IMR-90 (cell line): Measurements from ENCODE around the gene MTA2. TPM values are rescaled to one million over a fixed set of nuclear protein-coding genes. Genes with fewer than 3 reads are reported as not detected.

Source experiments
- ATAC-seq: fragments of 200-7000 bp; cut with Tn5 transposase; 2 replicates; pipeline ENCODE4 v1.9.1; 2020; ENCODE audit warnings: low read depth, mild to moderate bottlenecking, moderate library complexity
- BruUV-seq: library from RNA; stranded (reverse); fragments of 400-500 nt; replicated peaks from 2 replicates; lab custom pipeline; 2021; lab: Mats Ljungman, UMichigan
- CTCF ChIA-PET: fragments of 300-600 bp; formaldehyde crosslinking; extraction: SDS; loops from one replicate; lab custom pipeline; 2021; ENCODE audit warnings: antibody characterized with exemption; lab: Yijun Ruan, JAX
- POLR2A ChIA-PET: fragments of 300-600 bp; sonication (Branson Sonifier 250); formaldehyde crosslinking; loops from one replicate; lab custom pipeline; 2022; ENCODE audit warnings: antibody characterized with exemption; ENCODE audit not compliant: unreplicated experiment; lab: Charles Lee
- DNase-seq: peaks from one replicate; pipeline ENCODE4 v3.0.0; 2013
- H2AFZ ChIP-seq: replicated peaks from 2 replicates; pipeline ENCODE3; 2013; ENCODE audit warnings: low read length, mild to moderate bottlenecking; ENCODE audit not compliant: poor library complexity
- H2AK5ac ChIP-seq: 2 replicates; pipeline ENCODE4 v1.6.1; 2013; ENCODE audit warnings: low read depth, low read length, inconsistent platforms
- H2AK9ac ChIP-seq: replicated peaks from 2 replicates; pipeline ENCODE3; 2013; ENCODE audit warnings: mild to moderate bottlenecking, low read depth, low read length, moderate library complexity; ENCODE audit not compliant: poor library complexity
- H2BK120ac ChIP-seq: 2 replicates; pipeline ENCODE4 v1.6.1; 2013; ENCODE audit warnings: low read depth, low read length, inconsistent platforms
- H2BK15ac ChIP-seq: 3 replicates; pipeline ENCODE4 v1.6.1; 2013; ENCODE audit warnings: low read depth, low read length, inconsistent platforms
- H2BK20ac ChIP-seq: 2 replicates; pipeline ENCODE4 v1.6.1; 2013; ENCODE audit warnings: low read depth, mild to moderate bottlenecking, inconsistent platforms, low read length, moderate library complexity
- H2BK5ac ChIP-seq: 2 replicates; pipeline ENCODE4 v1.6.1; 2013; ENCODE audit warnings: mild to moderate bottlenecking, low read depth, low read length, inconsistent platforms; ENCODE audit not compliant: poor library complexity, severe bottlenecking
- H3K14ac ChIP-seq: replicated peaks from 2 replicates; pipeline ENCODE4 v1.6.1; 2013; ENCODE audit warnings: low read depth, low read length, inconsistent platforms
- H3K18ac ChIP-seq: 2 replicates; pipeline ENCODE4 v1.6.1; 2013; ENCODE audit warnings: low read depth, low read length, control low read depth
- H3K23ac ChIP-seq: 2 replicates; pipeline ENCODE4 v1.6.1; 2013; ENCODE audit warnings: low read depth, low read length, inconsistent platforms
- H3K27ac ChIP-seq: 2 replicates; pipeline ENCODE4 v1.5.1; 2013; ENCODE audit warnings: mild to moderate bottlenecking, control low read depth, low read length; ENCODE audit not compliant: insufficient read depth
- H3K27me3 ChIP-seq: 2 replicates; pipeline ENCODE4 v1.6.1; 2013; ENCODE audit warnings: low read length; ENCODE audit not compliant: control insufficient read depth, insufficient read depth
- H3K36me3 ChIP-seq: 2 replicates; pipeline ENCODE4 v1.6.1; 2013; ENCODE audit warnings: low read length, mixed read lengths; ENCODE audit not compliant: control insufficient read depth, insufficient read depth
- H3K4ac ChIP-seq: 2 replicates; pipeline ENCODE4 v1.6.1; 2013; ENCODE audit warnings: low read depth, low read length, inconsistent platforms
- H3K4me1 ChIP-seq: 2 replicates; pipeline ENCODE4 v1.6.1; 2013; ENCODE audit warnings: low read length, mixed read lengths; ENCODE audit not compliant: control insufficient read depth, insufficient read depth
- H3K4me2 ChIP-seq: 2 replicates; pipeline ENCODE4 v1.6.1; 2013; ENCODE audit warnings: low read depth, mild to moderate bottlenecking, control low read depth, low read length, moderate library complexity
- H3K4me3 ChIP-seq: 2 replicates; pipeline ENCODE4 v1.5.1; 2013; ENCODE audit warnings: low read depth, mild to moderate bottlenecking, control low read depth, low read length, moderate library complexity; ENCODE audit not compliant: insufficient read depth
- H3K56ac ChIP-seq: 2 replicates; pipeline ENCODE4 v1.6.1; 2013; ENCODE audit warnings: low read length, inconsistent platforms; ENCODE audit not compliant: insufficient read depth; ENCODE audit errors: extremely low read depth
- H3K79me1 ChIP-seq, 2 experiments: 2 replicates each; pipeline ENCODE4 v1.6.1; 2013; ENCODE audit warnings: low read length in 2 of 2, inconsistent platforms in 1 of 2, low read depth in 1 of 2
- H3K9ac ChIP-seq: 2 replicates; pipeline ENCODE4 v1.6.1; 2013; ENCODE audit warnings: low read depth, low read length, control low read depth
- H3K9me1 ChIP-seq: 2 replicates; pipeline ENCODE4 v1.6.1; 2013; ENCODE audit warnings: low read length, inconsistent platforms; ENCODE audit not compliant: insufficient read depth
- H3K9me3 ChIP-seq: 2 replicates; pipeline ENCODE4 v1.6.1; 2013; ENCODE audit warnings: low read length; ENCODE audit not compliant: control insufficient read depth, insufficient read depth
- H4K20me1 ChIP-seq: 2 replicates; pipeline ENCODE4 v1.6.1; 2013; ENCODE audit warnings: low read length, inconsistent platforms; ENCODE audit not compliant: insufficient read depth
- H4K5ac ChIP-seq: 2 replicates; pipeline ENCODE4 v1.6.1; 2013; ENCODE audit warnings: mild to moderate bottlenecking, low read depth, low read length, control low read depth
- H4K8ac ChIP-seq, 2 experiments: 2 replicates each; pipeline ENCODE4 v1.6.1; 2013; ENCODE audit warnings: low read depth in 2 of 2, low read length in 2 of 2, control low read depth in 1 of 2, inconsistent platforms in 1 of 2
- H4K91ac ChIP-seq: 2 replicates; pipeline ENCODE4 v1.6.1; 2013; ENCODE audit warnings: low read depth, low read length, inconsistent platforms; ENCODE audit not compliant: insufficient read depth
- MXI1 ChIP-seq: IDR thresholded peaks from 2 replicates; pipeline ENCODE4 v1.6.1; 2012; ENCODE audit warnings: low read depth, mild to moderate bottlenecking, low read length, moderate library complexity, borderline replicate concordance
- POLR2A ChIP-seq: IDR thresholded peaks from 2 replicates; pipeline ENCODE4 v1.6.1; 2012; ENCODE audit warnings: mild to moderate bottlenecking, low read depth, low read length
- WGBS, 2 experiments: methylation state at CpG; one replicate each; pipeline versions ENCODE4 v1.1.5 to v1.1.7; 2013; ENCODE audit warnings: missing lambda C conversion rate in 2 of 2; ENCODE audit not compliant: insufficient read length in 1 of 2; ENCODE audit errors: extremely low coverage in 2 of 2; 5-methylcytosine and 5-hydroxymethylcytosine counted together
- dilution Hi-C: fragments of 300-500 bp; cut with HindIII; formaldehyde crosslinking; loops from one replicate; pipeline ENCODE4 v1.14.3; 2018; ENCODE audit warnings: low sequenced_read_pairs; ENCODE audit not compliant: unreplicated experiment
- in situ Hi-C: fragments of 300-500 bp; cut with MboI; formaldehyde crosslinking; loops from 3 replicates; pipeline ENCODE4 v1.14.3; 2019; ENCODE audit warnings: low sequenced_read_pairs, inconsistent platforms, mixed read lengths
- intact Hi-C: fragments of 100-400 bp; cut with micrococcal nuclease; formaldehyde crosslinking; loops from 2 replicates; pipeline ENCODE4 v1.10.0; 2022
- polyA plus RNA-seq, 3 experiments: library from polyadenylated mRNA; depleted of rRNA; stranded (reverse); fragments of >200 nt; gene quantifications; 2 replicates each; pipeline ENCODE4 v1.2.3, GENCODE V29; 2012; ENCODE audit warnings: low replicate concordance in 1 of 3
- total RNA-seq: library from RNA; depleted of rRNA; stranded (reverse); fragments of >200 nt; gene quantifications from 2 replicates; pipeline ENCODE4 v1.2.3, GENCODE V29; 2012

Gene MTA2
- total and polyA plus RNA-seq, 2 of the 4 experiments (the other 2 are of a cell fraction), result 34.8 to 136 TPM

GRCh38 chr11:62646825-62647608 is 45.4 kb upstream of the MTA2 start:
- DNase-seq, result no peak
- H4K20me1 ChIP-seq, result peaks cover 17% of the 10 kb centered on the region
- WGBS, 2 experiments, result 77% methylated on average over 8 of the region's 32 CpGs; no CpG with 5 or more reads in 1 of the 2 experiments
- dilution Hi-C loops, result no loop called here
- H3K4me2 ChIP-seq, result peak overlapping the region; percentile 44
- H3K14ac ChIP-seq, result no peak overlapping the region
- H3K9me3 ChIP-seq, result no peaks in the 10 kb centered on the region
- H3K23ac ChIP-seq, result no peak overlapping the region
- no peak overlapping the region for H2AFZ ChIP-seq
- no peak overlapping the region for H2BK120ac ChIP-seq
- CTCF ChIA-PET, result no interaction called here
- no peak for ATAC-seq
- no peaks in the 10 kb centered on the region for H3K27me3 ChIP-seq
- H3K27ac ChIP-seq, result no peak overlapping the region
- no peak overlapping the region for H2AK9ac ChIP-seq
- H3K4ac ChIP-seq, result no peak overlapping the region
- H3K36me3 ChIP-seq, result peaks cover 36% of the 10 kb centered on the region
- H2BK5ac ChIP-seq, result no peak overlapping the region
- TF ChIP-seq POLR2A (no peak), MXI1 (peak; percentile 94; the same call in 1 of the 2 replicates)
- BruUV-seq, result no TSS peak
- H4K91ac ChIP-seq, result no peak overlapping the region
- H2BK20ac ChIP-seq, result no peak overlapping the region
- H3K56ac ChIP-seq, result no peak overlapping the region
- intact Hi-C loops, result no loop called here
- H3K79me1 ChIP-seq, result peaks cover 5 to 54% of the 10 kb centered on the region in 2 experiments
- H2BK15ac ChIP-seq, result no peak overlapping the region
- H3K9ac ChIP-seq, result no peak overlapping the region
- H3K18ac ChIP-seq, result no peak overlapping the region
- H2AK5ac ChIP-seq, result no peak overlapping the region
- H4K8ac ChIP-seq, result no peak overlapping the region; a peak in 1 of 4 replicates
- in situ Hi-C loops, result no loop called here
- peaks cover 6% of the 10 kb centered on the region; the same call in 1 of the 2 replicates for H3K4me1 ChIP-seq
- POLR2A ChIA-PET, result interaction anchor here (0.8 kb wide), 1 partner anchor 73 kb away, joined by 3 read pairs; the partner anchor contains the start of gene EEF1G
- peaks cover 7% of the 10 kb centered on the region; the same call in 1 of the 2 replicates for H3K9me1 ChIP-seq
- H4K5ac ChIP-seq, result no peak overlapping the region
- no peak overlapping the region for H3K4me3 ChIP-seq
